Ascending aorta (tissue), 2 donors: ENCODE data around the gene GPRASP2. TPM values are rescaled to one million over a fixed set of nuclear protein-coding genes. Genes with fewer than 3 reads are reported as not detected.
A peak's percentile ranks its signal among the peaks of the same experiment; 100 is the strongest.
"Not testable (repeated sequence)": the region's sequence is repeated elsewhere in the genome, so short reads cannot be mapped to it uniquely, and the experiment has no call there.

Experiments used
- DNase-seq, 2 donors: peaks; one replicate each; pipeline ENCODE4 v3.0.0-alpha.2; 2019; ENCODE audit warnings: low spot score in 2 of 2
- H3K27ac ChIP-seq, 2 donors: fragments of 200-600 bp; sonication (generic); one replicate each; pipeline ENCODE4 v1.5.1; 2016 to 2017; ENCODE audit warnings: mild to moderate bottlenecking in 1 of 2
- H3K27me3 ChIP-seq: fragments of 200-600 bp; sonication (generic); one replicate; pipeline ENCODE4 v1.5.1; 2017
- H3K36me3 ChIP-seq, 2 donors: fragments of 200-600 bp; sonication (generic); one replicate each; pipeline ENCODE4 v1.5.1; 2016
- H3K4me1 ChIP-seq, 2 donors: fragments of 200-600 bp; sonication (generic); one replicate each; pipeline ENCODE4 v1.5.1; 2016 to 2017; ENCODE audit warnings: mild to moderate bottlenecking in 1 of 2
- H3K4me3 ChIP-seq, 2 donors: fragments of 200-600 bp; sonication (generic); one replicate each; pipeline ENCODE4 v1.5.1; 2016 to 2017; ENCODE audit warnings: mild to moderate bottlenecking in 1 of 2
- H3K9me3 ChIP-seq, 2 donors: fragments of 200-600 bp; sonication (generic); one replicate each; pipeline ENCODE4 v1.5.1; 2016
- intact Hi-C: fragments of 100-400 bp; cut with DNase I; formaldehyde crosslinking; loops from one replicate; pipeline ENCODE4 v1.15.1; 2023
- total RNA-seq: library from RNA; depleted of rRNA; stranded (reverse); fragments of >200 nt; gene quantifications from one replicate; pipeline ENCODE4 v1.1.0, GENCODE V29; 2016
- TF ChIP-seq, protein P1 (sequence below), 3 experiments: fragments of 200-600 bp in 2 of 3; fragments of 450-650 bp in 1 of 3; sonication (generic) in 2 of 3; IDR thresholded peaks; one replicate each; pipeline ENCODE4 v1.5.1; 2016 to 2019; ENCODE audit warnings: antibody characterized with exemption in 3 of 3, mild to moderate bottlenecking in 1 of 3, moderate library complexity in 1 of 3

The GPRASP2 gene
- total RNA-seq, 1 donor from 2014 or later, result 8.7 TPM

DNA sequence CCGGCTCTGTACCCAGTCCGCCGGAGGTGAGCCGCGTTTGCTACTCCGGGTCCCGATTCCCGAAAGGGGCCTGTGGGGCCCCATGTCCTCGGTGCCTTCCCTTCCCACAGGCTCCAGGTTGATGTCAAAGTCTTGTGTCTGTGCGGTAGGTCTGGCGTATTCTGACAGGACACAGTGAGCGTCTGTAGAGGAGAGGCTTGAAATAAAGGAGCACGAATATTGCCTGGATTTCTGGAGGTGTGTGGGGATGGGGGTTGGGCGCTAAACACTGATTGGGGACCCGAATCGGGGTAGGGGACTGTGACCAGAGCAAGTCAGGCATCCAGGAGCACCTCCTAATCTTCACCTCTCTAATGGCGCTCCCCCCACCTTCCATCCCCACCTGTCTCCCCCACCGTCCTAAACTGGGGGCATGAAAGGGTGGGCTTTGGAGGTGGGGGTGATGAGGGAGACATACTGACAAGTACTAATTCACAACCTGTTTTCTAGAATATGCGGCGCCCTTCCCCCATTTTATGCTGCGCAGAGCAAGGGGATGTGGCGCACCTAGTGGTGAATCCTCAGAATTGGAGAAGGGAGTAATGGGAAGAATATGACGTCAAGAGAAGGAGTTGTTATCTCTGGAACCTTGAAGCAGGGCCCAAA lies 855 bp downstream of the GPRASP2 start:
- peak in 1 of 2 donors; percentile 80 for DNase-seq
- H3K27ac ChIP-seq, result peak overlapping the region; percentile 85 to 86
- TF ChIP-seq, protein P1, sequence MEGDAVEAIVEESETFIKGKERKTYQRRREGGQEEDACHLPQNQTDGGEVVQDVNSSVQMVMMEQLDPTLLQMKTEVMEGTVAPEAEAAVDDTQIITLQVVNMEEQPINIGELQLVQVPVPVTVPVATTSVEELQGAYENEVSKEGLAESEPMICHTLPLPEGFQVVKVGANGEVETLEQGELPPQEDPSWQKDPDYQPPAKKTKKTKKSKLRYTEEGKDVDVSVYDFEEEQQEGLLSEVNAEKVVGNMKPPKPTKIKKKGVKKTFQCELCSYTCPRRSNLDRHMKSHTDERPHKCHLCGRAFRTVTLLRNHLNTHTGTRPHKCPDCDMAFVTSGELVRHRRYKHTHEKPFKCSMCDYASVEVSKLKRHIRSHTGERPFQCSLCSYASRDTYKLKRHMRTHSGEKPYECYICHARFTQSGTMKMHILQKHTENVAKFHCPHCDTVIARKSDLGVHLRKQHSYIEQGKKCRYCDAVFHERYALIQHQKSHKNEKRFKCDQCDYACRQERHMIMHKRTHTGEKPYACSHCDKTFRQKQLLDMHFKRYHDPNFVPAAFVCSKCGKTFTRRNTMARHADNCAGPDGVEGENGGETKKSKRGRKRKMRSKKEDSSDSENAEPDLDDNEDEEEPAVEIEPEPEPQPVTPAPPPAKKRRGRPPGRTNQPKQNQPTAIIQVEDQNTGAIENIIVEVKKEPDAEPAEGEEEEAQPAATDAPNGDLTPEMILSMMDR (IDR thresholded peaks at IDR 0.05), result peak; percentile 37 to 60 (median 55)
- intact Hi-C loops, result loop anchor here (2.0 to 10.0 kb wide), 4 partner anchors 52 to 198 kb away; partner anchors contain the start of gene TMSB15A
- no peaks in the 10 kb centered on the region for H3K9me3 ChIP-seq
- H3K4me3 ChIP-seq, result peak overlapping the region; percentile 56 to 87
- no peaks in the 10 kb centered on the region for H3K27me3 ChIP-seq
- no peaks in the 10 kb centered on the region for H3K4me1 ChIP-seq
- H3K36me3 ChIP-seq, result no peaks in the 10 kb centered on the region

DNA sequence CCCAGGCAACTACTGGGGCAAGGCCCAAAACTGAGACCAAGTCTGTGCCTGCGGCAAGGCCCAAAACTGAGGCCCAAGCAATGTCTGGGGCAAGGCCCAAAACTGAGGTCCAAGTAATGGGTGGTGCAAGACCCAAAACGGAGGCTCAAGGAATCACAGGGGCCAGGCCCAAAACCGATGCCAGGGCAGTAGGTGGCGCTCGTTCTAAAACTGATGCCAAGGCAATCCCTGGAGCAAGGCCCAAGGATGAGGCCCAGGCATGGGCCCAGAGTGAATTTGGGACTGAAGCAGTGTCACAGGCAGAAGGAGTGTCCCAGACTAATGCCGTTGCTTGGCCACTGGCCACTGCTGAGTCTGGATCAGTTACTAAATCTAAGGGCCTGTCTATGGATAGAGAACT lies 2.7 kb downstream of the GPRASP2 start:
- intact Hi-C loops, result loop anchor here (5.0 to 10.0 kb wide), 3 partner anchors 50 to 200 kb away; partner anchors contain the start of gene TMSB15A
- Histone ChIP-seq H3K27me3 (no peaks in the 10 kb centered on the region), H3K4me1 (no peaks in the 10 kb centered on the region), H3K27ac (no peak overlapping the region), H3K9me3 (no peaks in the 10 kb centered on the region), H3K36me3 (no peaks in the 10 kb centered on the region), H3K4me3 (no peak overlapping the region)
- TF ChIP-seq, protein P1 (IDR thresholded peaks at IDR 0.05), result no peak
- DNase-seq, result no peak

DNA sequence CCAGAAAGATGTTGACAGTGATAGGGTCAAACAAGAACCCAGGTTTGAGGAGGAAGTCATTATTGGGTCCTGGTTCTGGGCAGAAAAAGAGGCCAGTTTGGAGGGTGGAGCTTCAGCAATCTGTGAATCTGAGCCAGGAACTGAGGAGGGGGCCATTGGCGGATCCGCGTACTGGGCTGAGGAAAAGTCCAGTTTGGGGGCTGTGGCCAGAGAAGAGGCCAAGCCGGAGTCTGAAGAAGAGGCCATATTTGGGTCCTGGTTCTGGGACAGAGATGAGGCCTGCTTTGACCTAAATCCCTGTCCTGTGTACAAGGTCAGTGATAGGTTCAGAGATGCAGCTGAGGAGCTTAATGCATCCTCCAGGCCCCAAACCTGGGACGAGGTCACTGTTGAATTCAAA lies 3.7 kb downstream of the GPRASP2 start:
- Histone ChIP-seq H3K4me3 (no peak overlapping the region), H3K9me3 (no peaks in the 10 kb centered on the region), H3K4me1 (no peaks in the 10 kb centered on the region), H3K27me3 (no peaks in the 10 kb centered on the region), H3K36me3 (no peaks in the 10 kb centered on the region), H3K27ac (no peak overlapping the region)
- intact Hi-C loops, result loop anchor here (10.0 kb wide), 2 partner anchors 49 to 201 kb away; partner anchors contain the start of gene TMSB15A
- DNase-seq, result no peak
- TF ChIP-seq, protein P1 (IDR thresholded peaks at IDR 0.05), result no peak

DNA sequence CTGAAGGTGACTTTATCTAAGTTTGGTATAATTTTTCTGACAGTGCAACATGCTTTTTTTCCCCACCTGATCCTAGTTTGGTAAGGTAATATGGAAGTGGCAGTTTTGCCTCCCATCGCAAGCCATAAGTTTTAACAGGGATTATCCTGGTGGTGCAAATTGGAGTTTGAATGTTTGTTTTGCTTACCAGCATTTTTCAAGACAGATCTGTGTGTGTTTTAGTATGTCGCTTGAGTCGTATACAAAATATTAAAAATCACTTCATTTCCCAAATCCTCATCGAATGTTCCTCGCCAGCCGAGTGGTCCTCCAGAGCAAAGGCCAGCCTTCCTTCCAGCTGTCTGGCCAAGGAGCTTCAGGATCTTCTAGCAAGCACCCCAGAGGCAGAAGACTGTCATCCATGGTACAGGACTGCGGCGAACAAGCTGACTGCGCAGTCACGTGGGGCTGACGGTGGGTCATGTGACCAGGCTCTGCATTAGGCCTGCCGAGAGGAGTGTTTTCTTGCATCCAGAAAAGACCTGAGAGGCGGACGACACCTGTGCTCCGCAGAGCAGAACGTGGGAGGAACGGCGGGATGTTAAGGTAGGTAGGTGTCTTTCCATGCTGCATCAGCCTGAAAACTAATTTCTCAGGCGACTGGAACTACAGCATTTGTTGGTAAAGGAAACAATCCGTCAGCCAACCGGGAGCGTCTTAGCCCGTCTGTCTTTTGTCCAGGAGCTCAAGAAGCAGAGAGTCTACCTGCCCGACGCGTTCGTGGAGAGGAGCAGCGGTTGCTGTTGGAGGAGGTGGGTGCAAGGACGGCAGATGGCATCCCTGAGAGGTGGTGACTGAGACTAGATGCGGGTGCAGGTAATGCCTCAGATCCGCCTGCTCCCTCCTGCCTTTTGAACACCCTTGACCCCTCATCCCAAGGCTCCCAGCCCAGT lies 8.3 kb downstream of the GPRASP2 start, which contains the start of gene GPRASP3:
Gene GPRASP3, plus strand, starts transcription at position 507 of the 932 bp plus-strand sequence. CDS start 28,253 bp downstream, outside the sequence.
- no peaks in the 10 kb centered on the region for H3K27me3 ChIP-seq
- no peaks in the 10 kb centered on the region for H3K4me1 ChIP-seq
- H3K27ac ChIP-seq, result no peak within 1 kb of the TSS
- no peaks in the 10 kb centered on the region for H3K9me3 ChIP-seq
- TF ChIP-seq, protein P1 (IDR thresholded peaks at IDR 0.05), result no peak
- intact Hi-C loops, result no loop called here
- DNase-seq, result peak; percentile 24 to 76
- no peaks in the 10 kb centered on the region for H3K36me3 ChIP-seq
- peak within 1 kb of the TSS; percentile 37 to 62 for H3K4me3 ChIP-seq

DNA sequence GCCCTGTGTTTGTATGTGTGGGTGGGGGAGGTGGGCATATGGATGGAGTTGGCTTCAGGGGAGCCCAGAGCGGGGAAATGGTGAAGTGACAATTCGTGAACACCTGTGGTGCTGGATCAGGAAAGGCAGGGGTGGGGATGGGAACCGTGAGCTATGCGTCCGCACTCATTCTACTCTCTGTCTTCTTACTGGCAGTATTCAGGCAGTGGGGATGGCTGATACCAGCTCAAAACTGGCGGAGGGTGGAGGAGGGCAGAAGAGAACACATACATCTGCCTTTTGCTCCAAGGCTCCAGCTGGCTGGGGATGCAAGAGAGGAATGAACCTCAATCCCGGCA lies 8.9 kb downstream of the GPRASP2 start:
- H3K27ac ChIP-seq, intact Hi-C loops: not testable (repeated sequence)
- peak overlapping the region in 1 of 2 donors; percentile 62 for H3K4me3 ChIP-seq

DNA sequence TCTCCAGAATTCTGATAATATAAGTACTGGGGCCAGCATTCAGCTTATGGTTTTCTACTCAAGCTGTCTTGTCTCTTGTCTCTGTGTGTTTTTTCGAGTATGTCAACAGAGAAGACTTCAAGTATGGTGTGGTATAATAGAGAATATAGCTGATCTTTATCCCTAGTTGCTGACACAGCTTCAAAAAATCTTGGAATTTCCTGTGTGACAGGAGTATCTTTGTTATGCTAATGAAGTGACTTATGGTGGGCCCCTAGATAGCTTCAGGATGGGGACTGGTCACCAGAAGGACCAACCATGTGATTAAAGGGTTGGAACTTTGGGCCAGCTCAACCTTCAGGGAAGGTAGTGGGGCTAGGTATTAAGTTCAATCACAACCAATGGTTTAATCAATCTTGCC lies 11.2 kb downstream of the GPRASP2 start:
- Histone ChIP-seq H3K27ac (no peak overlapping the region), H3K36me3 (no peaks in the 10 kb centered on the region), H3K27me3 (no peaks in the 10 kb centered on the region), H3K9me3 (no peaks in the 10 kb centered on the region), H3K4me1 (no peaks in the 10 kb centered on the region), H3K4me3 (no peak overlapping the region)
- intact Hi-C loops, result no loop called here
- no peak for DNase-seq
- TF ChIP-seq, protein P1 (IDR thresholded peaks at IDR 0.05), result no peak

More for the DNA sequence above, 8.9 kb downstream of the GPRASP2 start:
- H3K4me1 ChIP-seq, H3K36me3 ChIP-seq, H3K9me3 ChIP-seq, H3K27me3 ChIP-seq, DNase-seq: not testable (repeated sequence)
